Large intestine (tissue), 3 donors: ENCODE measurements around the gene C3orf70. TPM values are rescaled to one million over a fixed set of nuclear protein-coding genes. Genes with fewer than 3 reads are reported as not detected.

ENCODE experiments used
- DNase-seq, 2 donors: peaks; one replicate each; pipeline versions ENCODE4 v3.0.0 to v3.0.0-alpha.2; 2013
- H3K27ac ChIP-seq: one replicate; pipeline ENCODE4 v1.5.1; 2013; ENCODE audit warnings: low read length
- H3K27me3 ChIP-seq: 2 replicates; pipeline ENCODE4 v1.6.1; 2013; ENCODE audit warnings: low read length; ENCODE audit not compliant: control insufficient read depth, insufficient read depth
- H3K36me3 ChIP-seq: 2 replicates; pipeline ENCODE4 v1.6.1; 2013; ENCODE audit warnings: low read length; ENCODE audit not compliant: control insufficient read depth, insufficient read depth
- H3K4me1 ChIP-seq: one replicate; pipeline ENCODE4 v1.6.1; 2013; ENCODE audit warnings: low read length; ENCODE audit not compliant: control insufficient read depth, insufficient read depth
- H3K4me3 ChIP-seq: one replicate; pipeline ENCODE4 v1.5.1; 2013; ENCODE audit warnings: low read length
- H3K9me3 ChIP-seq: one replicate; pipeline ENCODE4 v1.6.1; 2013; ENCODE audit warnings: mild to moderate bottlenecking, low read depth, low read length, moderate library complexity; ENCODE audit not compliant: control insufficient read depth
- WGBS: methylation state at CpG from one replicate; pipeline ENCODE4 v1.1.5; 2013; ENCODE audit warnings: low lambda C conversion rate; ENCODE audit not compliant: insufficient coverage; 5-methylcytosine and 5-hydroxymethylcytosine counted together
- polyA plus RNA-seq: library from polyadenylated mRNA; unstranded; fragments of 120-200 nt; gene quantifications from one replicate; pipeline ENCODE4 v1.2.1, GENCODE V29; 2013

C3orf70 gene
- polyA plus RNA-seq, 1 donor, result 10.2 TPM

DNA sequence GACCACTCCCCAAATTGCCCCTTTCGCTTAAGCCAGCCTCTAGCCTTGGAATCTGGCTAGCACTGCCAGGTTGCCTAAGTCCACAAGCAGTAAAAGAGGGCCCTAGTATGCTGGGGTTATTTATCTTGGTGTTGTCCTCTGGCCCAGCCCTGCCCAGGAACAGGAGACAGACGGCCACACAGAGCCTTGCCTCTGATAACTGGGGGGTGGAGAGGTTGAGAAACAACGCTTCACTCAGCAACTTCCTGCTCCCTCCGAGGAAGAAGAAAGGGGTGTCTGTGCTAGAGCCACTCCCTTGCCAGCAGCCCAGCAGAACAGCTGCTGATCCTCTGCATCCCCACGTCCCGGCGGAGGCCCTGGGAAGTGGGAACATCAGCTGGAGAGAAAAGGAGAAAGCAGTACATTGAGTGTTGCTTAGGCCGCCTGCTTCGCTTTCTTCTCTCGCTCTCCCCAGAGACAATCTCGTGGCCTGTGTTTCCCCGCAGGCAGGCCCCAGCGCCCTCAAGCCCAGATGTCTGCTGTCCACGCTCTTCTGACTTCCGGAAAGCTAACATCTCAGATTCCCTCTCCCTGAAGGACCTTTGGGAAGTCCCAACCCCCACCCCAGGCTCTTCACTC lies 22.6 kb upstream of the C3orf70 start:
- Histone ChIP-seq H3K36me3 (no peaks in the 10 kb centered on the region), H3K4me1 (peaks cover 17% of the 10 kb centered on the region), H3K4me3 (peak overlapping the region; percentile 0), H3K27me3 (no peaks in the 10 kb centered on the region), H3K9me3 (no peaks in the 10 kb centered on the region), H3K27ac (peak overlapping the region; percentile 81)
- peak; percentile 94 to 98 for DNase-seq
- WGBS, result no CpG with 5 or more reads among the region's 15 CpGs

GRCh38 chr3:185172086-185173049 lies 19.5 kb upstream of the C3orf70 start:
- H3K27ac ChIP-seq, result no peak overlapping the region
- H3K9me3 ChIP-seq, result no peaks in the 10 kb centered on the region
- H3K36me3 ChIP-seq, result no peaks in the 10 kb centered on the region
- peaks cover 17% of the 10 kb centered on the region for H3K4me1 ChIP-seq
- WGBS, result 82% methylated on average over 2 of the region's 11 CpGs
- no peak overlapping the region for H3K4me3 ChIP-seq
- DNase-seq, result peak in 1 of 2 donors; percentile 26
- no peaks in the 10 kb centered on the region for H3K27me3 ChIP-seq

GRCh38 chr3:185164428-185165217 lies 11.8 kb upstream of the C3orf70 start:
- Histone ChIP-seq H3K4me1 (peaks cover 9% of the 10 kb centered on the region), H3K4me3 (no peak overlapping the region), H3K27me3 (no peaks in the 10 kb centered on the region), H3K9me3 (no peaks in the 10 kb centered on the region), H3K36me3 (no peaks in the 10 kb centered on the region), H3K27ac (peak overlapping the region; percentile 17)
- DNase-seq, result peak in 1 of 2 donors; percentile 61
- WGBS, result no CpG with 5 or more reads among the region's 6 CpGs

DNA sequence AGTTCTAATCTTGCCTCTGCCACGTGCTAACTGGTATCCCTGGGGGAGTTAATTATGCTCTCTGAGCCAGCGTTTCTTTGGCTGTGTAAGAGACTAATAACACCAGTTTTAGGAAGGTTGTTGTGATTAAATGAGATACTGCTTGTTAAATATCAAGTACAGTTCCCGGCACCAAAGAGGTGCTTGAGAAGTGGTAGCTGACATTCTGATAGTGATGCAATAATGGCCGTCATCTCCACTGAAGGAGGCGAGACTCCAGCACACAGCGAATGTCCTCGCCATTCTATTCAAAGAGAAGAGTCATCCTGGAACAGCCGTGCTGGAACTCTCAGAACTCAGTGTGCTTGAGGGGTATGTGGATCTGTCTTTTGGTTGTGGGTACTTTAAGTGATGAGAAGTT lies 9.8 kb upstream of the C3orf70 start:
- no peak overlapping the region for H3K4me3 ChIP-seq
- 100% methylated on average over 1 of the region's 8 CpGs for WGBS
- no peak for DNase-seq

DNA sequence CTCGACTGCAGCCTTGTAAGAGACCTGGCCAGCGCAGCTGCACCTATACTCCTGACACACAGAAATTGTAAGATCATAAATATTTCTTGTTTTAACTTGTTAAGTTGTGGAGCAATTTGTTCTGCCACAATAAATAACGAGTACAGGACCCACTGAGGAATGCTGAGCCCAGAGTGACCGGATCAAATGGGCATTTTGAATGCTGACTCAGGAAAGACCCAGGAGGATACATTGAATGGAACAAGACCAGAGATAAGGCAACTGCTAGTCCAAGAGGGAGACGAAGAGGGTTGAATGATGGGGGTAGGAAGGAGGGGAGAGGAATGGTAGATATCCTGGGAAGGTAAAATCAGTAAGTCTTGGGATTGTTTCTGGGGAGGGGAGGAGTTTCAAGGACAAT lies 8.9 kb upstream of the C3orf70 start:
- Histone ChIP-seq H3K27ac (no peak overlapping the region), H3K9me3 (no peaks in the 10 kb centered on the region), H3K27me3 (no peaks in the 10 kb centered on the region), H3K36me3 (no peaks in the 10 kb centered on the region), H3K4me1 (peaks cover 9% of the 10 kb centered on the region), H3K4me3 (no peak overlapping the region)
- DNase-seq, result no peak
- WGBS, result no CpG with 5 or more reads among the region's 5 CpGs

More for the DNA sequence above, 9.8 kb upstream of the C3orf70 start:
- H3K4me1 ChIP-seq, result peaks cover 9% of the 10 kb centered on the region
- no peaks in the 10 kb centered on the region for H3K9me3 ChIP-seq
- H3K27ac ChIP-seq, result no peak overlapping the region
- no peaks in the 10 kb centered on the region for H3K27me3 ChIP-seq
- H3K36me3 ChIP-seq, result no peaks in the 10 kb centered on the region

GRCh38 chr3:185157347-185157746 lies 4.5 kb upstream of the C3orf70 start:
- no CpG with 5 or more reads among the region's 3 CpGs for WGBS
- Histone ChIP-seq H3K9me3 (no peaks in the 10 kb centered on the region), H3K36me3 (no peaks in the 10 kb centered on the region), H3K4me1 (no peaks in the 10 kb centered on the region), H3K4me3 (no peak overlapping the region), H3K27me3 (no peaks in the 10 kb centered on the region), H3K27ac (no peak overlapping the region)
- no peak for DNase-seq

- Histone ChIP-seq H3K36me3 (no peaks in the 10 kb centered on the region), H3K4me3 (no peak overlapping the region), H3K27ac (no peak overlapping the region), H3K4me1 (peaks cover 4% of the 10 kb centered on the region), H3K9me3 (no peaks in the 10 kb centered on the region), H3K27me3 (peaks cover 9% of the 10 kb centered on the region)
- 100% methylated on average over 1 of the region's 5 CpGs for WGBS
- no peak for DNase-seq
These were observed 2.8 kb upstream of the C3orf70 start for GRCh38 chr3:185155678-185156077.

GRCh38 chr3:185153861-185154629 lies 1.2 kb upstream of the C3orf70 start:
- H3K4me3 ChIP-seq, result no peak overlapping the region
- H3K4me1 ChIP-seq, result peaks cover 4% of the 10 kb centered on the region
- WGBS, result 43% methylated on average over 1 of the region's 16 CpGs
- peaks cover 9% of the 10 kb centered on the region for H3K27me3 ChIP-seq
- DNase-seq, result peak in 1 of 2 donors; percentile 23
- H3K27ac ChIP-seq, result no peak overlapping the region
- no peaks in the 10 kb centered on the region for H3K36me3 ChIP-seq
- no peaks in the 10 kb centered on the region for H3K9me3 ChIP-seq

DNA sequence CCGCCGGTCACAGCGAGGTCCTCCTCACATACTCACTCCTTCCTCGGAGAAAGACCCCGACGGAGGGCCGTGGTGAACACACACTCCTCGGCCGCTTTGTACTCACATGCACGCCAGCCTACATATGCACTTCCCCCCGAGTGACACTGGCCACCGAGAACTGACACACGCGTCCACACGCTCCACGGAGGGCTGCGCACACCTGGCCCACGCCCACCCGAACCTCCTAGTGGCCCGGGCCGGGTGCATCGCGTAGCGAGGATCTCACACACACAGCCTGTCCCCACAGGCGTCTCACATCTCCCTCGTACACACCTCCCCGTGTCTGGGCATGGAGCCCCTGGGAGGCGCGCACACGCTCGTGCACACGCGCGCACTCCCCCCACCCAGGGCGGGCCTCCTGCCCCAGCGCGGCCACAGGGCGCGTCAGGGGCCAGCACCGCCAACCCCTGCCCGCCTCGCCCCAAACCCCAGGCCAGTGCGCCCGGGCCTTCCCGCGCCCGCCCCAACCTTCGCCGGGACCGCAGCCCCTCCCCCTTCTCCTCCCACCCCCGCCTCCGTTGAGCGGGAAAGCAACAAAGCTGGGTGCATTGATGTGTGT lies 411 bp upstream of the C3orf70 start:
- WGBS, result no CpG with 5 or more reads among the region's 53 CpGs
- Histone ChIP-seq H3K9me3 (no peaks in the 10 kb centered on the region), H3K36me3 (no peaks in the 10 kb centered on the region), H3K27me3 (peaks cover 9% of the 10 kb centered on the region), H3K4me3 (peak overlapping the region; percentile 78), H3K4me1 (peaks cover 4% of the 10 kb centered on the region), H3K27ac (peak overlapping the region; percentile 48)
- DNase-seq, result peak in 1 of 2 donors; percentile 28
